ENCODE data around the gene LAD1. TPM values are rescaled to one million over a fixed set of nuclear protein-coding genes. Genes with fewer than 3 reads are reported as not detected.

Gene LAD1
- total and polyA plus RNA-seq, 2 of the 13 experiments (the other 11 are each of a cell fraction or from before 2014, with no cell fraction given): 10.8 to 65.6 TPM

GRCh38 chr1:201447903-201448871, 49.1 kb upstream of the LAD1 start (continued):
- TF ChIP-seq ZBTB10 (CRISPR knock-in tag; IDR thresholded peaks at IDR 0.05; ENCODE audit: borderline replicate concordance) (no peak), ASH2L (IDR thresholded peaks at IDR 0.05; ENCODE audit: insufficient read length, low read depth, low read length) (no peak), SKIL (CRISPR knock-in tag; IDR thresholded peaks at IDR 0.05; ENCODE audit: borderline replicate concordance) (no peak), TCF7L2 (IDR thresholded peaks at IDR 0.05; ENCODE audit: low read depth, low read length) (no peak), ZFP62 (CRISPR knock-in tag; IDR thresholded peaks at IDR 0.05) (no peak), MBNL3 (CRISPR knock-in tag; conservative IDR thresholded peaks at IDR 0.05) (no peak), ZNF710 (CRISPR knock-in tag; IDR thresholded peaks at IDR 0.05; ENCODE audit: borderline replicate concordance) (no peak), NPAS2 (CRISPR knock-in tag; IDR thresholded peaks at IDR 0.05; ENCODE audit: borderline replicate concordance) (no peak), TCF12 (IDR thresholded peaks at IDR 0.05) (no peak), TCF12 (CRISPR knock-in tag; IDR thresholded peaks at IDR 0.05) (no peak), ZZZ3 (CRISPR knock-in tag; IDR thresholded peaks at IDR 0.05; ENCODE audit: borderline replicate concordance) (no peak), NBN (conservative IDR thresholded peaks at IDR 0.05) (no peak)
- TF ChIP-seq, protein P1, sequence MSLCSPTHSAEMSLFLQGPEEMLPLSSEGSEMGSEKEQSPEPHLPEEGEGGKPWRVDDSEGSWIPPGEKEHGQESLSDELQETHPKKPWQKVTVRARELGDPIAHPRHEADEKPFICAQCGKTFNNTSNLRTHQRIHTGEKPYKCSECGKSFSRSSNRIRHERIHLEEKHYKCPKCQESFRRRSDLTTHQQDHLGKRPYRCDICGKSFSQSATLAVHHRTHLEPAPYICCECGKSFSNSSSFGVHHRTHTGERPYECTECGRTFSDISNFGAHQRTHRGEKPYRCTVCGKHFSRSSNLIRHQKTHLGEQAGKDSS (CRISPR knock-in tag; IDR thresholded peaks at IDR 0.05; ENCODE audit: borderline replicate concordance, low read depth): no peak; the same call in 1 of the 2 replicates
- TF ChIP-seq, protein P2, sequence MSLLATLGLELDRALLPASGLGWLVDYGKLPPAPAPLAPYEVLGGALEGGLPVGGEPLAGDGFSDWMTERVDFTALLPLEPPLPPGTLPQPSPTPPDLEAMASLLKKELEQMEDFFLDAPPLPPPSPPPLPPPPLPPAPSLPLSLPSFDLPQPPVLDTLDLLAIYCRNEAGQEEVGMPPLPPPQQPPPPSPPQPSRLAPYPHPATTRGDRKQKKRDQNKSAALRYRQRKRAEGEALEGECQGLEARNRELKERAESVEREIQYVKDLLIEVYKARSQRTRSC (CRISPR knock-in tag; IDR thresholded peaks at IDR 0.05; ENCODE audit: low read depth): no peak
- TF ChIP-seq, protein P3, sequence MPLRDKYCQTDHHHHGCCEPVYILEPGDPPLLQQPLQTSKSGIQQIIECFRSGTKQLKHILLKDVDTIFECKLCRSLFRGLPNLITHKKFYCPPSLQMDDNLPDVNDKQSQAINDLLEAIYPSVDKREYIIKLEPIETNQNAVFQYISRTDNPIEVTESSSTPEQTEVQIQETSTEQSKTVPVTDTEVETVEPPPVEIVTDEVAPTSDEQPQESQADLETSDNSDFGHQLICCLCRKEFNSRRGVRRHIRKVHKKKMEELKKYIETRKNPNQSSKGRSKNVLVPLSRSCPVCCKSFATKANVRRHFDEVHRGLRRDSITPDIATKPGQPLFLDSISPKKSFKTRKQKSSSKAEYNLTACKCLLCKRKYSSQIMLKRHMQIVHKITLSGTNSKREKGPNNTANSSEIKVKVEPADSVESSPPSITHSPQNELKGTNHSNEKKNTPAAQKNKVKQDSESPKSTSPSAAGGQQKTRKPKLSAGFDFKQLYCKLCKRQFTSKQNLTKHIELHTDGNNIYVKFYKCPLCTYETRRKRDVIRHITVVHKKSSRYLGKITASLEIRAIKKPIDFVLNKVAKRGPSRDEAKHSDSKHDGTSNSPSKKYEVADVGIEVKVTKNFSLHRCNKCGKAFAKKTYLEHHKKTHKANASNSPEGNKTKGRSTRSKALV (CRISPR knock-in tag; IDR thresholded peaks at IDR 0.05): no peak

Measured in HepG2 (cell line).